Tibial nerve (tissue), 4 donors: ENCODE measurements around the gene DLGAP1. TPM values are rescaled to one million over a fixed set of nuclear protein-coding genes. Genes with fewer than 3 reads are reported as not detected.
"Not testable (repeated sequence)": the region's sequence is repeated elsewhere in the genome, so short reads cannot be mapped to it uniquely, and the experiment has no call there.

Experiments
- DNase-seq, 2 donors: peaks; one replicate each; pipeline ENCODE4 v3.0.0-alpha.2; 2019; ENCODE audit warnings: low spot score in 2 of 2
- H3K27ac ChIP-seq, 4 donors: fragments of 200-600 bp; sonication (generic) in 3 of 4; one replicate each; pipeline ENCODE4 v1.5.1; 2017 to 2019; ENCODE audit warnings: mild to moderate bottlenecking in 1 of 4
- H3K27me3 ChIP-seq, 2 donors: fragments of 200-600 bp; sonication (generic) in 1 of 2; one replicate each; pipeline versions ENCODE4 v1.5.1 to v1.6.0; 2017 to 2019
- H3K36me3 ChIP-seq, 3 donors: fragments of 200-600 bp; sonication (generic); one replicate each; pipeline ENCODE4 v1.5.1; 2018 to 2019
- H3K4me1 ChIP-seq, 4 donors: fragments of 200-600 bp; sonication (generic) in 3 of 4; one replicate each; pipeline ENCODE4 v1.5.1; 2017 to 2019
- H3K4me3 ChIP-seq, 4 donors: fragments of 200-600 bp; sonication (generic) in 3 of 4; one replicate each; pipeline ENCODE4 v1.5.1; 2017 to 2019; ENCODE audit warnings: mild to moderate bottlenecking in 1 of 4, moderate library complexity in 1 of 4
- H3K9me3 ChIP-seq, 4 donors: fragments of 200-600 bp; sonication (generic) in 3 of 4; one replicate each; pipeline ENCODE4 v1.5.1; 2017 to 2019
- CTCF ChIP-seq, 5 experiments: fragments of 200-600 bp in 3 of 5; fragments of 450-650 bp in 2 of 5; sonication (generic) in 3 of 5; IDR thresholded peaks; one replicate each; pipeline ENCODE4 v1.5.1; 2016 to 2019; ENCODE audit warnings: antibody characterized with exemption in 5 of 5, mild to moderate bottlenecking in 3 of 5, moderate library complexity in 2 of 5
- EP300 ChIP-seq, 2 donors: sonication (generic); formaldehyde crosslinking; IDR thresholded peaks; one replicate each; pipeline ENCODE4 v1.6.1; 2017; ENCODE audit warnings: antibody characterized with exemption in 2 of 2, mild to moderate bottlenecking in 1 of 2
- POLR2A ChIP-seq, 2 donors: fragments of 450-650 bp; IDR thresholded peaks; one replicate each; pipeline ENCODE4 v1.6.1; 2017; ENCODE audit warnings: antibody characterized with exemption in 2 of 2, mild to moderate bottlenecking in 2 of 2, moderate library complexity in 2 of 2
- WGBS, 2 donors: methylation state at CpG; one replicate each; pipeline ENCODE4 v1.1.5; 2018; 5-methylcytosine and 5-hydroxymethylcytosine counted together
- total RNA-seq, 4 donors: library from RNA; depleted of rRNA; stranded (reverse); fragments of >200 nt; gene quantifications; one replicate each; pipeline ENCODE4 v1.1.0, GENCODE V29; 2016

The DLGAP1 gene
- total RNA-seq, 4 donors from 2014 or later = 1.5 to 18.3 (median 2.5) TPM

- H3K27ac ChIP-seq = no peak overlapping the region
- H3K4me1 ChIP-seq = no peaks in the 10 kb centered on the region
- no peak overlapping the region for H3K4me3 ChIP-seq
- TF ChIP-seq CTCF (IDR thresholded peaks at IDR 0.05) (no peak), EP300 (IDR thresholded peaks at IDR 0.05) (no peak), POLR2A (IDR thresholded peaks at IDR 0.05) (no peak)
- no peaks in the 10 kb centered on the region for H3K36me3 ChIP-seq
- 91 to 95% methylated on average over 8 of the region's 8 CpGs for WGBS, 2 donors
- H3K9me3 ChIP-seq = peaks cover 0 to 8% (median 0%) of the 10 kb centered on the region in 4 donors
- no peak for DNase-seq
- H3K27me3 ChIP-seq = no peaks in the 10 kb centered on the region
Observed at GRCh38 chr18:3478262-3478978, 976.7 kb downstream of the DLGAP1 start.

- Histone ChIP-seq H3K27ac (no peak overlapping the region), H3K4me1 (no peaks in the 10 kb centered on the region), H3K9me3 (peaks cover 0 to 8% (median 0%) of the 10 kb centered on the region in 4 donors), H3K4me3 (no peak overlapping the region), H3K36me3 (no peaks in the 10 kb centered on the region), H3K27me3 (no peaks in the 10 kb centered on the region)
- TF ChIP-seq POLR2A (IDR thresholded peaks at IDR 0.05) = no peak
- TF ChIP-seq CTCF (IDR thresholded peaks at IDR 0.05) = no peak
- no peak for TF ChIP-seq EP300 (IDR thresholded peaks at IDR 0.05)
- 82 to 85% methylated on average over 18 of the region's 18 CpGs for WGBS, 2 donors
- DNase-seq = no peak
Observed at GRCh38 chr18:3472681-3473544, 982.2 kb downstream of the DLGAP1 start.

GRCh38 chr18:3472121-3472520 is 983.0 kb downstream of the DLGAP1 start:
- not testable (repeated sequence) for H3K4me3 ChIP-seq, H3K36me3 ChIP-seq, H3K9me3 ChIP-seq, H3K27ac ChIP-seq, H3K4me1 ChIP-seq, H3K27me3 ChIP-seq, DNase-seq
- 88 to 92% methylated on average over 3 of the region's 3 CpGs for WGBS, 2 donors

GRCh38 chr18:3471141-3471648 is 983.9 kb downstream of the DLGAP1 start:
- Histone ChIP-seq H3K9me3 (peaks cover 0 to 8% (median 0%) of the 10 kb centered on the region in 4 donors), H3K36me3 (no peaks in the 10 kb centered on the region), H3K4me3 (no peak overlapping the region), H3K27me3 (no peaks in the 10 kb centered on the region), H3K27ac (no peak overlapping the region), H3K4me1 (peaks cover 0 to under 1% (median 0%) of the 10 kb centered on the region in 4 donors)
- WGBS, 2 donors = 86 to 94% methylated on average over 3 of the region's 3 CpGs
- no peak for DNase-seq
- no peak for TF ChIP-seq POLR2A (IDR thresholded peaks at IDR 0.05)
- TF ChIP-seq CTCF (IDR thresholded peaks at IDR 0.05) = no peak
- TF ChIP-seq EP300 (IDR thresholded peaks at IDR 0.05) = no peak

GRCh38 chr18:3468833-3469232 is 986.3 kb downstream of the DLGAP1 start:
- Histone ChIP-seq H3K27ac (no peak overlapping the region), H3K4me1 (peaks cover 0 to 5% (median 0%) of the 10 kb centered on the region in 4 donors), H3K4me3 (no peak overlapping the region), H3K27me3 (no peaks in the 10 kb centered on the region), H3K9me3 (no peaks in the 10 kb centered on the region), H3K36me3 (no peaks in the 10 kb centered on the region)
- TF ChIP-seq CTCF (IDR thresholded peaks at IDR 0.05) (no peak), POLR2A (IDR thresholded peaks at IDR 0.05) (no peak), EP300 (IDR thresholded peaks at IDR 0.05) (no peak)
- WGBS, 2 donors = 73 to 76% methylated on average over 8 of the region's 8 CpGs
- DNase-seq = no peak
